HG02610 (cell line): ENCODE results near the gene PLA2G1B.

Experiments
- ATAC-seq: cut with Tn5 transposase; IDR thresholded peaks from one replicate; pipeline ENCODE4 v1.9.1; 2021; ENCODE audit warnings: mild to moderate bottlenecking, moderate library complexity; ENCODE audit not compliant: unreplicated experiment

Gene PLA2G1B

GRCh38 chr12:120276734-120277133 is 50.8 kb downstream of the PLA2G1B start:
- no peak for ATAC-seq
